Stimulated activated CD4-positive, alpha-beta T cell treated with anti-CD3 and anti-CD28 coated beads, TNF-alpha, amount 100 ng/mL, for 24 hours (primary cell): ENCODE results near the gene TRPC3.

Experiments used
- DNase-seq, 3 experiments: peaks; one replicate each; pipeline ENCODE4 v3.0.0-alpha.2; 2020; ENCODE audit warnings: low read depth in 3 of 3

Gene TRPC3

DNA sequence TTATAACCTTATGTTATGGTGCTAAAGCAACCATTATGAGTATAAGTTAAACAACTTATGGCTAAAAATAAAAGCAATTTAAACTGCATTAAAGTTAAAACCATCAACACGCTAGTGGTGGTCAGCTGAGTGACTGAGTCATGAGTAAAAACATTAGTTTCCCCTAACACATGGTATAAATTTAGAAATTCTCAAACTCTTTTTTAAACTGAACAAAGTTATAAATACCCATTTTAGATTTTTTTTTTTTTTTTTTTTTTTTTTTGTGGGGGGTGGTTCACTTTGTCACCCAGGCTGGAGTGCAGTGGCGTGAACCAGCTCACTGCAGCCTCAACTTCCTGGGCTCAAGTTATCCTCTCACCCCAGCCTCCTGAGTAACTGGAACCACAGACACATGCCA, 76.2 kb downstream of the TRPC3 start:
- DNase-seq: no peak

DNA sequence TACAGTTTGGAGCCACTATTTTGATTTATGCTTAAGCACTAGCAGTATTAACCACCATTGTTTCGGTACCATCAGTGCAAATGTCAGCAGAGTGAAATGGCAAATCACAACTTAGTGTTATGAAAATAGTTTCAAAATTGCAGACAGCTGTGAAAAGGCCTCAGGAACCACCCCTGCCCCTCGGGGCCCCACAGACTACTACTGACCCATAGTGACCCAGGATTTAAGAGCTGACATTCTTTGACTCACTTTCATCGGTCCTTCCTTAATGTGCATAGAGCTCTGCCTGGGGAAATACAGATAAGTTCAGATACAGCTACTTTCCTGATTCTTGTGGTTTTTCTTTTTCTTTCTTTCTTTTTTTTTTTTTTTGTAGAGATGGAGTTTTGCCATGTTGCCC, 78.3 kb downstream of the TRPC3 start:
- DNase-seq: no peak

- DNase-seq: peak; percentile 95 to 99 (median 96)
Measured at GRCh38 chr4:121869841-121870822, 81.7 kb downstream of the TRPC3 start, which contains the start of gene BBS7. BBS7 (minus strand) TSS chr4:121870474; CDS start chr4:121870313, 161 bp downstream.

- DNase-seq: no peak
Measured at GRCh38 chr4:121863799-121864198, 88.1 kb downstream of the TRPC3 start.

- DNase-seq: no peak
Measured at GRCh38 chr4:121861426-121861825, 90.4 kb downstream of the TRPC3 start.

GRCh38 chr4:121860121-121860520, 91.7 kb downstream of the TRPC3 start:
- no peak for DNase-seq

DNA sequence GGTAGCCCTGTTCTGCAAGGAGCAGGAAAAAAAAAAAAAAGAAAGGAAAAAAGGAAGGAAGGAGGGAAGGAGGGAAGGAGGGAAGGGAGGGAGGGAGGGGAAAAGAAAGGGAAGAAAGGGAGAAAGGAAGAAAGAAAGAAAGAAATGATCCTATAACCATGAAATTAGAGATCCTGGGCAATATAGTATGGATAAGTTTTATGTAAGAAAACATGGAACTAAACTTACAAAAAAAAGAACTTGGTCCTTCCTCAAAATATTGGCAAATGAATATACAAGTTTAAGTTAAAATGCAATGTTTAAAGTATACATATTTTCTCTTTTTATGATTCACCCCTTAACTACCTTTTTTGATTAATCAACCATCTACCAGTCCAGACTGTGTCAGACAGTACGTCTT, 100.5 kb downstream of the TRPC3 start:
- no peak for DNase-seq

DNA sequence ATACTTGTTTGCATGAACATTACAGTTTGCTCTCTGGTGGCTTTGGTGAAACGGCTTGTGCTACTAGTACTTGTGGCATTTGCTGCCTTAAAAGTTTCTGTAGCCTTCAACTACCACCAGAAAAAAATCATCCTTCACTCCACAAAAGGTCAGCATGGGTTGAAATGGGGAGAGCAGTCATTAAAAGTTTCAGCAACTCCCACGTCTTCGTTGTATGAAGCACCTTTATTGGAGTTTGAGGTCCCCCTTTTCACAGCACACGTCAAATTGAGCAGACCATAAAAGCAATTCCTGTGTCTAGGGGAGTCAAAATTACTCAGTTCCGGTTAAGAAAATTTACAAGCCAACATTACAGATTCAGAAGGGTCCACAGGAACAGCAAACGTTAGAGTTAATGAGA, 105.2 kb downstream of the TRPC3 start:
- DNase-seq: no peak

GRCh38 chr4:121842862-121843261, 109.0 kb downstream of the TRPC3 start:
- no peak for DNase-seq

GRCh38 chr4:121838136-121838535, 113.7 kb downstream of the TRPC3 start:
- DNase-seq: no peak

GRCh38 chr4:121829511-121829910, 122.3 kb downstream of the TRPC3 start:
- no peak for DNase-seq
